ENCODE data around the gene ABHD14A. TPM values are rescaled to one million over a fixed set of nuclear protein-coding genes. Genes with fewer than 3 reads are reported as not detected.

Gene ABHD14A
- total RNA-seq, 4 donors from 2014 or later, result 2.0 to 11.3 (median 7.7) TPM

- no peak for TF ChIP-seq POLR2A (IDR thresholded peaks at IDR 0.05)
- TF ChIP-seq POLR2AphosphoS5 (IDR thresholded peaks at IDR 0.05), result no peak
- TF ChIP-seq CTCF (IDR thresholded peaks at IDR 0.05), result no peak
- TF ChIP-seq EP300 (IDR thresholded peaks at IDR 0.05; ENCODE audit: low read depth), result no peak
- Histone ChIP-seq H3K4me1 (no peaks in the 10 kb centered on the region), H3K9me3 (no peaks in the 10 kb centered on the region), H3K27me3 (no peaks in the 10 kb centered on the region), H3K4me3 (no peak overlapping the region), H3K36me3 (peaks cover 0 to 23% (median 7%) of the 10 kb centered on the region in 4 donors), H3K27ac (no peak overlapping the region)
- no peak for DNase-seq
- in situ Hi-C loops (cut with MboI; ENCODE audit: low pct_ligation_motif_present in 1 of 4, low pct_unique_long_range_greater_than_20kb in 1 of 4, low sequenced_read_pairs in 3 of 4), result no loop called here
- intact Hi-C loops (cut with DNase I; ENCODE audit: low total_unique reads), result no loop called here
- WGBS, 2 donors (ENCODE audit: low coverage in 1 of 2), result 92% methylated on average over 13 of the region's 13 CpGs; no CpG with 5 or more reads in 1 of the 2 donors
These were observed 41.3 kb upstream of the ABHD14A start for GRCh38 chr3:51933471-51934138.

- TF ChIP-seq CTCF (IDR thresholded peaks at IDR 0.05) (no peak), POLR2A (IDR thresholded peaks at IDR 0.05) (no peak), EP300 (IDR thresholded peaks at IDR 0.05; ENCODE audit: low read depth) (no peak), POLR2AphosphoS5 (IDR thresholded peaks at IDR 0.05) (no peak)
These were observed 40.6 kb upstream of the ABHD14A start for GRCh38 chr3:51934139-51934850.

GRCh38 chr3:51934991-51935885 is 39.6 kb upstream of the ABHD14A start:
- WGBS, 2 donors (ENCODE audit: low coverage in 1 of 2), result 88 to 94% methylated on average over 3 to 28 of the region's 28 CpGs
- Histone ChIP-seq H3K9me3 (no peaks in the 10 kb centered on the region), H3K27me3 (no peaks in the 10 kb centered on the region), H3K4me1 (peaks cover 3 to 5% (median 4%) of the 10 kb centered on the region in 4 donors), H3K4me3 (no peak overlapping the region), H3K27ac (no peak overlapping the region), H3K36me3 (peaks cover 0 to 23% (median 7%) of the 10 kb centered on the region in 4 donors)
- in situ Hi-C loops (cut with MboI; ENCODE audit: low pct_ligation_motif_present in 1 of 4, low pct_unique_long_range_greater_than_20kb in 1 of 4, low sequenced_read_pairs in 3 of 4), result no loop called here
- TF ChIP-seq CTCF (IDR thresholded peaks at IDR 0.05), result no peak
- no peak for TF ChIP-seq POLR2AphosphoS5 (IDR thresholded peaks at IDR 0.05)
- no peak for TF ChIP-seq POLR2A (IDR thresholded peaks at IDR 0.05)
- TF ChIP-seq EP300 (IDR thresholded peaks at IDR 0.05; ENCODE audit: low read depth), result no peak
- DNase-seq, result no peak
- intact Hi-C loops (cut with DNase I; ENCODE audit: low total_unique reads), result no loop called here

More at GRCh38 chr3:51934139-51934850, 40.6 kb upstream of the ABHD14A start:
- Histone ChIP-seq H3K36me3 (peaks cover 0 to 23% (median 7%) of the 10 kb centered on the region in 4 donors), H3K4me1 (no peaks in the 10 kb centered on the region), H3K27ac (no peak overlapping the region), H3K9me3 (no peaks in the 10 kb centered on the region), H3K27me3 (no peaks in the 10 kb centered on the region), H3K4me3 (no peak overlapping the region)
- WGBS, 2 donors (ENCODE audit: low coverage in 1 of 2), result 94% methylated on average over 11 of the region's 11 CpGs; no CpG with 5 or more reads in 1 of the 2 donors
- in situ Hi-C loops (cut with MboI; ENCODE audit: low pct_ligation_motif_present in 1 of 4, low pct_unique_long_range_greater_than_20kb in 1 of 4, low sequenced_read_pairs in 3 of 4), result no loop called here
- intact Hi-C loops (cut with DNase I; ENCODE audit: low total_unique reads), result no loop called here
- no peak for DNase-seq
